Stomach (tissue), 4 donors: ENCODE data around the gene CREG1.

Experiments used
- EP300 ChIP-seq: sonication (generic); formaldehyde crosslinking; IDR thresholded peaks from one replicate; pipeline ENCODE4 v1.6.1; 2017; ENCODE audit warnings: antibody characterized with exemption
- POLR2A ChIP-seq, 4 donors: fragments of 450-650 bp; IDR thresholded peaks; one replicate each; pipeline ENCODE4 v1.6.1; 2016; ENCODE audit warnings: antibody characterized with exemption in 4 of 4, control low read depth in 2 of 4, mild to moderate bottlenecking in 1 of 4, moderate library complexity in 1 of 4
- POLR2AphosphoS5 ChIP-seq, 3 donors: sonication (generic); formaldehyde crosslinking; IDR thresholded peaks; one replicate each; pipeline ENCODE4 v1.6.1; 2016; ENCODE audit warnings: antibody characterized with exemption in 3 of 3
- TF ChIP-seq, protein P1 (sequence below), 7 experiments: fragments of 450-650 bp in 4 of 7; fragments of 200-600 bp in 3 of 7; sonication (generic) in 3 of 7; IDR thresholded peaks; one replicate each; pipeline ENCODE4 v1.5.1; 2016 to 2019; ENCODE audit warnings: antibody characterized with exemption in 7 of 7, control low read depth in 2 of 7, mild to moderate bottlenecking in 1 of 7

DNA sequence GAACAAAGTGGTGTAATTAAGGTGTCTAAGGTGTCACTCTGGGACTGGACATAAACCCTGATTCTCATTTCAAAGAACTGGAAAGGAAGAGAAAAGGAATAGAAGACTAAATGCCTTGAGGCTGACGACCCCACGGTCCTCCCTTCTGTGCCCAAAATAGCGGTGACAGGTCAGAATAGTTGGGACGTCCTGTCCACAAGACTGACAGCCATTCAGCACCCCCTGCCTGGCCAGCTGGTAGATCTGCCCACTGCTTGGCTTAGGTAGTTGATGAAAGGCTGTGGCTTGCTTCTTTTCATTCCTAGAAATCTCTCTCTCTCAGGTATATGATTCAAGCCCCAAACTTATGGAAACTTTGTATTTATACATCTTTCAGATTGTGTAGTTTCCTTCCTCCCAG is 26.4 kb upstream of the CREG1 start:
- TF ChIP-seq, protein P1, sequence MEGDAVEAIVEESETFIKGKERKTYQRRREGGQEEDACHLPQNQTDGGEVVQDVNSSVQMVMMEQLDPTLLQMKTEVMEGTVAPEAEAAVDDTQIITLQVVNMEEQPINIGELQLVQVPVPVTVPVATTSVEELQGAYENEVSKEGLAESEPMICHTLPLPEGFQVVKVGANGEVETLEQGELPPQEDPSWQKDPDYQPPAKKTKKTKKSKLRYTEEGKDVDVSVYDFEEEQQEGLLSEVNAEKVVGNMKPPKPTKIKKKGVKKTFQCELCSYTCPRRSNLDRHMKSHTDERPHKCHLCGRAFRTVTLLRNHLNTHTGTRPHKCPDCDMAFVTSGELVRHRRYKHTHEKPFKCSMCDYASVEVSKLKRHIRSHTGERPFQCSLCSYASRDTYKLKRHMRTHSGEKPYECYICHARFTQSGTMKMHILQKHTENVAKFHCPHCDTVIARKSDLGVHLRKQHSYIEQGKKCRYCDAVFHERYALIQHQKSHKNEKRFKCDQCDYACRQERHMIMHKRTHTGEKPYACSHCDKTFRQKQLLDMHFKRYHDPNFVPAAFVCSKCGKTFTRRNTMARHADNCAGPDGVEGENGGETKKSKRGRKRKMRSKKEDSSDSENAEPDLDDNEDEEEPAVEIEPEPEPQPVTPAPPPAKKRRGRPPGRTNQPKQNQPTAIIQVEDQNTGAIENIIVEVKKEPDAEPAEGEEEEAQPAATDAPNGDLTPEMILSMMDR (IDR thresholded peaks at IDR 0.05), result no peak
- TF ChIP-seq POLR2A (IDR thresholded peaks at IDR 0.05) (no peak), POLR2AphosphoS5 (IDR thresholded peaks at IDR 0.05) (no peak), EP300 (no peak)
